MM.1S (cell line): ENCODE data around the gene RALGDS.

ENCODE experiments used
- CTCF ChIP-seq: fragments of 300-600 bp; sonication (generic); IDR thresholded peaks from 2 replicates; pipeline ENCODE4 v1.5.1; 2016; ENCODE audit warnings: antibody characterized with exemption, low read length, mixed read lengths
- EZH2 ChIP-seq: fragments of 300-600 bp; sonication (generic); optimal IDR thresholded peaks from 2 replicates; pipeline ENCODE3; 2017; ENCODE audit warnings: low read depth, mild to moderate bottlenecking, antibody characterized with exemption, low read length, mixed read lengths
- EZH2phosphoT487 ChIP-seq: fragments of 300-600 bp; sonication (generic); IDR thresholded peaks from 2 replicates; pipeline ENCODE4 v1.6.1; 2018; ENCODE audit warnings: antibody characterized with exemption, low read length

GRCh38 chr9:133063159-133063499 lies 57.9 kb downstream of the RALGDS start:
- TF ChIP-seq CTCF (no peak), EZH2phosphoT487 (no peak), EZH2 (no peak)
